GM12864 (cell line): ENCODE measurements around the gene NKIRAS2.

Experiments used
- DNase-seq: peaks from one replicate; pipeline ENCODE4 v3.0.0-alpha.2; 2011; ENCODE audit warnings: low read depth
- H3K4me3 ChIP-seq: 2 replicates; pipeline ENCODE4 v1.5.1; 2011; ENCODE audit warnings: mild to moderate bottlenecking, low read depth, low read length, control low read depth
- CTCF ChIP-seq: IDR thresholded peaks from 2 replicates; pipeline ENCODE4 v1.5.1; 2011; ENCODE audit warnings: low read depth, mild to moderate bottlenecking, moderate library complexity, low read length, control low read depth, inconsistent platforms; ENCODE audit errors: missing control alignments

NKIRAS2 gene

GRCh38 chr17:42039794-42040763 is 20.2 kb downstream of the NKIRAS2 start:
- no peak overlapping the region for H3K4me3 ChIP-seq
- no peak for TF ChIP-seq CTCF
- DNase-seq = no peak

GRCh38 chr17:42040818-42041217 is 20.9 kb downstream of the NKIRAS2 start:
- TF ChIP-seq CTCF = no peak
- no peak for DNase-seq
- H3K4me3 ChIP-seq = no peak overlapping the region

GRCh38 chr17:42041619-42042018 is 21.7 kb downstream of the NKIRAS2 start:
- DNase-seq = no peak
- no peak for TF ChIP-seq CTCF
- no peak overlapping the region for H3K4me3 ChIP-seq

- DNase-seq = no peak
- no peak for TF ChIP-seq CTCF
These were observed 22.9 kb downstream of the NKIRAS2 start for GRCh38 chr17:42042598-42043319.

GRCh38 chr17:42045719-42046118 is 25.8 kb downstream of the NKIRAS2 start:
- no peak overlapping the region for H3K4me3 ChIP-seq
- DNase-seq = no peak
- no peak for TF ChIP-seq CTCF

More at GRCh38 chr17:42042598-42043319, 22.9 kb downstream of the NKIRAS2 start:
- no peak overlapping the region for H3K4me3 ChIP-seq

- no peak for DNase-seq
- no peak overlapping the region for H3K4me3 ChIP-seq
- no peak for TF ChIP-seq CTCF
These were observed 27.5 kb downstream of the NKIRAS2 start for GRCh38 chr17:42047343-42047742.
